Measurements from ENCODE around the gene NTSR1.

- TF ChIP-seq, protein P1, sequence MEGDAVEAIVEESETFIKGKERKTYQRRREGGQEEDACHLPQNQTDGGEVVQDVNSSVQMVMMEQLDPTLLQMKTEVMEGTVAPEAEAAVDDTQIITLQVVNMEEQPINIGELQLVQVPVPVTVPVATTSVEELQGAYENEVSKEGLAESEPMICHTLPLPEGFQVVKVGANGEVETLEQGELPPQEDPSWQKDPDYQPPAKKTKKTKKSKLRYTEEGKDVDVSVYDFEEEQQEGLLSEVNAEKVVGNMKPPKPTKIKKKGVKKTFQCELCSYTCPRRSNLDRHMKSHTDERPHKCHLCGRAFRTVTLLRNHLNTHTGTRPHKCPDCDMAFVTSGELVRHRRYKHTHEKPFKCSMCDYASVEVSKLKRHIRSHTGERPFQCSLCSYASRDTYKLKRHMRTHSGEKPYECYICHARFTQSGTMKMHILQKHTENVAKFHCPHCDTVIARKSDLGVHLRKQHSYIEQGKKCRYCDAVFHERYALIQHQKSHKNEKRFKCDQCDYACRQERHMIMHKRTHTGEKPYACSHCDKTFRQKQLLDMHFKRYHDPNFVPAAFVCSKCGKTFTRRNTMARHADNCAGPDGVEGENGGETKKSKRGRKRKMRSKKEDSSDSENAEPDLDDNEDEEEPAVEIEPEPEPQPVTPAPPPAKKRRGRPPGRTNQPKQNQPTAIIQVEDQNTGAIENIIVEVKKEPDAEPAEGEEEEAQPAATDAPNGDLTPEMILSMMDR (IDR thresholded peaks at IDR 0.05; ENCODE audit: low read depth, low read length, missing input control) = no peak
- TF ChIP-seq, protein P2, sequence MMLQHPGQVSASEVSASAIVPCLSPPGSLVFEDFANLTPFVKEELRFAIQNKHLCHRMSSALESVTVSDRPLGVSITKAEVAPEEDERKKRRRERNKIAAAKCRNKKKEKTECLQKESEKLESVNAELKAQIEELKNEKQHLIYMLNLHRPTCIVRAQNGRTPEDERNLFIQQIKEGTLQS (IDR thresholded peaks at IDR 0.05) = no peak
- TF ChIP-seq GABPA (IDR thresholded peaks at IDR 0.05 in 1 of 2, conservative IDR thresholded peaks at IDR 0.05 in 1 of 2) = no peak
- TF ChIP-seq JUND (IDR thresholded peaks at IDR 0.05) = no peak
- TF ChIP-seq SP1 (IDR thresholded peaks at IDR 0.05) = no peak
- no peak for TF ChIP-seq ZBTB33 (IDR thresholded peaks at IDR 0.05)
- TF ChIP-seq FOXA1 (IDR thresholded peaks at IDR 0.05) = no peak
- TF ChIP-seq, protein P3, sequence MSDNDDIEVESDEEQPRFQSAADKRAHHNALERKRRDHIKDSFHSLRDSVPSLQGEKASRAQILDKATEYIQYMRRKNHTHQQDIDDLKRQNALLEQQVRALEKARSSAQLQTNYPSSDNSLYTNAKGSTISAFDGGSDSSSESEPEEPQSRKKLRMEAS (IDR thresholded peaks at IDR 0.05) = no peak
- no peak for TF ChIP-seq HNF4G (IDR thresholded peaks at IDR 0.05)
- no peak for TF ChIP-seq RAD21 (IDR thresholded peaks at IDR 0.05)
- TF ChIP-seq HNF4A (conservative IDR thresholded peaks at IDR 0.05) = no peak
- TF ChIP-seq, protein P4, sequence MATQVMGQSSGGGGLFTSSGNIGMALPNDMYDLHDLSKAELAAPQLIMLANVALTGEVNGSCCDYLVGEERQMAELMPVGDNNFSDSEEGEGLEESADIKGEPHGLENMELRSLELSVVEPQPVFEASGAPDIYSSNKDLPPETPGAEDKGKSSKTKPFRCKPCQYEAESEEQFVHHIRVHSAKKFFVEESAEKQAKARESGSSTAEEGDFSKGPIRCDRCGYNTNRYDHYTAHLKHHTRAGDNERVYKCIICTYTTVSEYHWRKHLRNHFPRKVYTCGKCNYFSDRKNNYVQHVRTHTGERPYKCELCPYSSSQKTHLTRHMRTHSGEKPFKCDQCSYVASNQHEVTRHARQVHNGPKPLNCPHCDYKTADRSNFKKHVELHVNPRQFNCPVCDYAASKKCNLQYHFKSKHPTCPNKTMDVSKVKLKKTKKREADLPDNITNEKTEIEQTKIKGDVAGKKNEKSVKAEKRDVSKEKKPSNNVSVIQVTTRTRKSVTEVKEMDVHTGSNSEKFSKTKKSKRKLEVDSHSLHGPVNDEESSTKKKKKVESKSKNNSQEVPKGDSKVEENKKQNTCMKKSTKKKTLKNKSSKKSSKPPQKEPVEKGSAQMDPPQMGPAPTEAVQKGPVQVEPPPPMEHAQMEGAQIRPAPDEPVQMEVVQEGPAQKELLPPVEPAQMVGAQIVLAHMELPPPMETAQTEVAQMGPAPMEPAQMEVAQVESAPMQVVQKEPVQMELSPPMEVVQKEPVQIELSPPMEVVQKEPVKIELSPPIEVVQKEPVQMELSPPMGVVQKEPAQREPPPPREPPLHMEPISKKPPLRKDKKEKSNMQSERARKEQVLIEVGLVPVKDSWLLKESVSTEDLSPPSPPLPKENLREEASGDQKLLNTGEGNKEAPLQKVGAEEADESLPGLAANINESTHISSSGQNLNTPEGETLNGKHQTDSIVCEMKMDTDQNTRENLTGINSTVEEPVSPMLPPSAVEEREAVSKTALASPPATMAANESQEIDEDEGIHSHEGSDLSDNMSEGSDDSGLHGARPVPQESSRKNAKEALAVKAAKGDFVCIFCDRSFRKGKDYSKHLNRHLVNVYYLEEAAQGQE (IDR thresholded peaks at IDR 0.05) = no peak
Observed at GRCh38 chr20:62780204-62780603, 71.6 kb downstream of the NTSR1 start.
